Measurements from ENCODE around the gene GIGYF2. TPM values are rescaled to one million over a fixed set of nuclear protein-coding genes. Genes with fewer than 3 reads are reported as not detected.

Gene GIGYF2
- total RNA-seq, 1 experiment from 2014 or later: 60.6 TPM

DNA sequence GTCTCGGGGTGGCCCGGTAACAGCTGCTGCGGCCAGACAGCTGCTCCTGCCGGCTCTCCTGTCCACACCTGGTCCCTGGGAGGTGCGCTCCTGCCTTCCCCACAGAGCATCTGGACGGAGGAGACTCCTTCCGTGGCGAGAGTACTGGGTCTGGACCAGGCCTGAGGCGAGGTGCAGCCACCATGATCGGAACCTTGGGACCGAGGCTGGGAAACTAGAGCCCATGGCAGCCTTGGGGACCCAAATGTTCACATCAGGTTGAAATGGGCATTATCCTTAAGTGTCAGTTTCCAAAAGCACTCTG is 628 bp downstream of the GIGYF2 start:
- no TSS peak for BruUV-seq (replicated peaks)
- Histone ChIP-seq H3K4me3 (replicated peaks in 1 of 2; ENCODE audit: low read depth in 1 of 2, low read length in 2 of 2) (peak overlapping the region; percentile 95 to 99), H3K4me2 (ENCODE audit: low read length) (peak overlapping the region; percentile 79), H3K9me2 (ENCODE audit: insufficient read depth) (no peaks in the 10 kb centered on the region), H4K20me1 (ENCODE audit: insufficient read depth) (no peaks in the 10 kb centered on the region), H3K9ac (ENCODE audit: low read length) (peak overlapping the region; percentile 93), H3K4me1 (ENCODE audit: control insufficient read depth in 1 of 2, insufficient read depth in 2 of 2, low read length in 2 of 2) (peaks cover 18 to 21% of the 10 kb centered on the region in 2 experiments), H3K27me3 (ENCODE audit: insufficient read depth, low read length) (no peaks in the 10 kb centered on the region), H3K36me3 (ENCODE audit: control insufficient read depth in 1 of 2, insufficient read depth in 2 of 2, low read length in 2 of 2) (peaks cover 0 to 6% of the 10 kb centered on the region in 2 experiments; a peak in 1 of 4 replicates), H3K27ac (ENCODE audit: low read depth, low read length) (peak overlapping the region; percentile 91), H3K9me3 (ENCODE audit: control insufficient read depth in 1 of 2, insufficient read depth in 1 of 2, low read depth in 1 of 2, low read length in 2 of 2) (no peaks in the 10 kb centered on the region), H2AFZ (ENCODE audit: low read depth, low read length, poor library complexity, severe bottlenecking) (no peak overlapping the region), H3K79me2 (ENCODE audit: insufficient read depth, low read length) (peaks cover 56% of the 10 kb centered on the region)
- DNase-seq (ENCODE audit: low read depth, low spot score) (no peak), ATAC-seq (no peak; the same call in 1 of the 2 replicates)
- intact Hi-C loops (cut with micrococcal nuclease): no loop called here
- TF ChIP-seq EZH2 (IDR thresholded peaks at IDR 0.05) (no peak), FOSL1 (IDR thresholded peaks at IDR 0.05; ENCODE audit: low read depth) (no peak), EZH2phosphoT487 (IDR thresholded peaks at IDR 0.05; ENCODE audit: borderline replicate concordance) (no peak), ZNF274 (IDR thresholded peaks at IDR 0.05; ENCODE audit: low read depth, low read length) (no peak)
- TF ChIP-seq, protein P1, sequence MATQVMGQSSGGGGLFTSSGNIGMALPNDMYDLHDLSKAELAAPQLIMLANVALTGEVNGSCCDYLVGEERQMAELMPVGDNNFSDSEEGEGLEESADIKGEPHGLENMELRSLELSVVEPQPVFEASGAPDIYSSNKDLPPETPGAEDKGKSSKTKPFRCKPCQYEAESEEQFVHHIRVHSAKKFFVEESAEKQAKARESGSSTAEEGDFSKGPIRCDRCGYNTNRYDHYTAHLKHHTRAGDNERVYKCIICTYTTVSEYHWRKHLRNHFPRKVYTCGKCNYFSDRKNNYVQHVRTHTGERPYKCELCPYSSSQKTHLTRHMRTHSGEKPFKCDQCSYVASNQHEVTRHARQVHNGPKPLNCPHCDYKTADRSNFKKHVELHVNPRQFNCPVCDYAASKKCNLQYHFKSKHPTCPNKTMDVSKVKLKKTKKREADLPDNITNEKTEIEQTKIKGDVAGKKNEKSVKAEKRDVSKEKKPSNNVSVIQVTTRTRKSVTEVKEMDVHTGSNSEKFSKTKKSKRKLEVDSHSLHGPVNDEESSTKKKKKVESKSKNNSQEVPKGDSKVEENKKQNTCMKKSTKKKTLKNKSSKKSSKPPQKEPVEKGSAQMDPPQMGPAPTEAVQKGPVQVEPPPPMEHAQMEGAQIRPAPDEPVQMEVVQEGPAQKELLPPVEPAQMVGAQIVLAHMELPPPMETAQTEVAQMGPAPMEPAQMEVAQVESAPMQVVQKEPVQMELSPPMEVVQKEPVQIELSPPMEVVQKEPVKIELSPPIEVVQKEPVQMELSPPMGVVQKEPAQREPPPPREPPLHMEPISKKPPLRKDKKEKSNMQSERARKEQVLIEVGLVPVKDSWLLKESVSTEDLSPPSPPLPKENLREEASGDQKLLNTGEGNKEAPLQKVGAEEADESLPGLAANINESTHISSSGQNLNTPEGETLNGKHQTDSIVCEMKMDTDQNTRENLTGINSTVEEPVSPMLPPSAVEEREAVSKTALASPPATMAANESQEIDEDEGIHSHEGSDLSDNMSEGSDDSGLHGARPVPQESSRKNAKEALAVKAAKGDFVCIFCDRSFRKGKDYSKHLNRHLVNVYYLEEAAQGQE (IDR thresholded peaks at IDR 0.05; ENCODE audit: low read depth): no peak
- TF ChIP-seq, protein P2, sequence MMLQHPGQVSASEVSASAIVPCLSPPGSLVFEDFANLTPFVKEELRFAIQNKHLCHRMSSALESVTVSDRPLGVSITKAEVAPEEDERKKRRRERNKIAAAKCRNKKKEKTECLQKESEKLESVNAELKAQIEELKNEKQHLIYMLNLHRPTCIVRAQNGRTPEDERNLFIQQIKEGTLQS (IDR thresholded peaks at IDR 0.05): no peak
- ChIA-PET RAD21 (ENCODE audit: low non-redundant PET in 1 of 2, low total read pairs in 2 of 2, uncharacterized antibody in 2 of 2, unreplicated experiment in 2 of 2) (no interaction called here), CTCF (no interaction called here), POLR2A (interaction anchor here (0.6 kb wide), 1 partner anchor 11 kb away, joined by 3 read pairs; no protein-coding TSS in a partner anchor)

Measured in HCT116 (cell line).